Body of pancreas (tissue), 4 donors: ENCODE results near the gene TRMT61A. TPM values are rescaled to one million over a fixed set of nuclear protein-coding genes. Genes with fewer than 3 reads are reported as not detected.

Source experiments
- ATAC-seq: fragments of 150-250 bp; one replicate; pipeline ENCODE4 v1.9.1; 2016
- DNase-seq, 4 donors: peaks; one replicate each; pipeline ENCODE4 v3.0.0-alpha.2; 2019
- H3K27ac ChIP-seq, 4 donors: fragments of 200-600 bp; sonication (generic); 1 replicate in 3 of 4; 2 replicates in 1 of 4; pipeline versions ENCODE4 v1.5.1 to v1.6.1; 2016 to 2019; ENCODE audit warnings: mild to moderate bottlenecking in 1 of 4, mixed read lengths in 1 of 4, moderate library complexity in 1 of 4
- H3K27me3 ChIP-seq, 2 donors: fragments of 200-600 bp; sonication (generic); one replicate each; pipeline ENCODE4 v1.6.0; 2016; ENCODE audit warnings: mild to moderate bottlenecking in 1 of 2
- H3K36me3 ChIP-seq, 2 donors: fragments of 200-600 bp; sonication (generic); replicated peaks in 1 of 2; 2 replicates each; pipeline ENCODE4 v1.5.1; 2016; ENCODE audit warnings: low read depth in 2 of 2; ENCODE audit not compliant: insufficient read depth in 1 of 2
- H3K4me1 ChIP-seq: fragments of 200-600 bp; sonication (generic); one replicate; pipeline ENCODE4 v1.6.0; 2016
- H3K4me3 ChIP-seq, 2 donors: fragments of 200-600 bp; sonication (generic); 1 replicate in 1 of 2; 2 replicates in 1 of 2; pipeline ENCODE4 v1.5.1; 2016 to 2019
- H3K9me3 ChIP-seq, 3 donors: fragments of 200-600 bp; sonication (generic); 1 replicate in 2 of 3; 2 replicates in 1 of 3; pipeline ENCODE4 v1.5.1; 2016
- POLR2A ChIP-seq, 3 donors: fragments of 450-650 bp; IDR thresholded peaks; one replicate each; pipeline ENCODE4 v1.6.1; 2016; ENCODE audit warnings: antibody characterized with exemption in 3 of 3, mild to moderate bottlenecking in 2 of 3
- WGBS, 2 donors: methylation state at CpG; one replicate each; pipeline ENCODE4 v1.1.5; 2017; 5-methylcytosine and 5-hydroxymethylcytosine counted together
- intact Hi-C: fragments of 100-400 bp; cut with DNase I; formaldehyde crosslinking; loops from one replicate; pipeline ENCODE4 v1.15.1; 2023
- total RNA-seq, 2 donors: library from RNA; depleted of rRNA; stranded (reverse); fragments of >200 nt; gene quantifications; one replicate each; pipeline ENCODE4 v1.1.0, GENCODE V29; 2016
- TF ChIP-seq, protein P1 (sequence below), 7 experiments: fragments of 450-650 bp in 4 of 7; fragments of 200-600 bp in 3 of 7; sonication (generic) in 3 of 7; IDR thresholded peaks; one replicate each; pipeline ENCODE4 v1.5.1; 2016 to 2019; ENCODE audit warnings: antibody characterized with exemption in 7 of 7

The TRMT61A gene
- total RNA-seq, 2 donors from 2014 or later = 7.9 to 10.4 TPM

DNA sequence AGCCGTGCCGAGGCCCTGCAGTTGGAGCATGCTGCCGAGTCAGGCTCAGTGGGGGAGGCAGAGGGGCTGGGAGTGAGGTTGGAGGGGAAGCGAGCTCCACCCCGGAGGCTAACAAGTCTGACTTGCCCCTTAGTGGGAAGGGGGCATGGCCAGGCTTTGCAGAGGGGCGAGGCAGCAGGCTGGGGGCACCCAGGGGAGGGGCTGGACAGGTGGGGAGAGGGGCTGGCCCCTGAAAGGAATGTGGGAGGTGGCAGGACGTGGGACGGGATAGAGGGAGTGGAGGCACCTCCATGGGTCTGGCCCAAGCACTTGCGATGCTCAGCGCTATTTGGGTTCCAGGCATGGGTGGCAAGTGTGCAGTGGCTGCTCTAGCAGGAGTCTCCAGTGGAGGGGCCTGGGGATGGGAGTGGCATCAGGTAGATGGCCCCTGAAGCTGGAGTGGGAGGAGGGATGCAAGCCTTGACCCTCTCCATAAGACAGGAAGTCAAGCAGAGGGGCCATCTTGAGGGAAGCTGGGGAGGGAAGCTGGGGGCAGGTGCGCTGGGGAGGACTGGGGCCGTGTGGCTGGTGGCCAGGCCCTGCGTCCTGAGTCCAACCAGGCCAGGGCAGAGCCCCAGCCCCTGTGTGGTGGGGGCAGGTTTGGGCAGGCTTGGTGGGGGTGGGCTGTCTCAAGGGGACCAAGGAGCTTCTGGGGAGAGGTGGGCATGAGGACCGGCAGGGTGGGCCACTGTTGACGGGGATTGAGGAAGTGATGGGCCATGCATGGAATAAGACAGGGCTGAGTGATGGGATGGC is 2.6 kb downstream of the TRMT61A start:
- no peaks in the 10 kb centered on the region for H3K27me3 ChIP-seq
- intact Hi-C loops = no loop called here
- H3K27ac ChIP-seq = no peak overlapping the region
- 87 to 90% methylated on average over 14 to 15 of the region's 15 CpGs for WGBS, 2 donors
- ATAC-seq (no peak), DNase-seq (no peak)
- no peak overlapping the region for H3K4me3 ChIP-seq
- H3K36me3 ChIP-seq = peaks cover 0 to 3% of the 10 kb centered on the region in 2 donors
- peaks cover 42% of the 10 kb centered on the region for H3K4me1 ChIP-seq
- TF ChIP-seq, protein P1, sequence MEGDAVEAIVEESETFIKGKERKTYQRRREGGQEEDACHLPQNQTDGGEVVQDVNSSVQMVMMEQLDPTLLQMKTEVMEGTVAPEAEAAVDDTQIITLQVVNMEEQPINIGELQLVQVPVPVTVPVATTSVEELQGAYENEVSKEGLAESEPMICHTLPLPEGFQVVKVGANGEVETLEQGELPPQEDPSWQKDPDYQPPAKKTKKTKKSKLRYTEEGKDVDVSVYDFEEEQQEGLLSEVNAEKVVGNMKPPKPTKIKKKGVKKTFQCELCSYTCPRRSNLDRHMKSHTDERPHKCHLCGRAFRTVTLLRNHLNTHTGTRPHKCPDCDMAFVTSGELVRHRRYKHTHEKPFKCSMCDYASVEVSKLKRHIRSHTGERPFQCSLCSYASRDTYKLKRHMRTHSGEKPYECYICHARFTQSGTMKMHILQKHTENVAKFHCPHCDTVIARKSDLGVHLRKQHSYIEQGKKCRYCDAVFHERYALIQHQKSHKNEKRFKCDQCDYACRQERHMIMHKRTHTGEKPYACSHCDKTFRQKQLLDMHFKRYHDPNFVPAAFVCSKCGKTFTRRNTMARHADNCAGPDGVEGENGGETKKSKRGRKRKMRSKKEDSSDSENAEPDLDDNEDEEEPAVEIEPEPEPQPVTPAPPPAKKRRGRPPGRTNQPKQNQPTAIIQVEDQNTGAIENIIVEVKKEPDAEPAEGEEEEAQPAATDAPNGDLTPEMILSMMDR (IDR thresholded peaks at IDR 0.05) = no peak
- no peak for TF ChIP-seq POLR2A (IDR thresholded peaks at IDR 0.05)
- no peaks in the 10 kb centered on the region for H3K9me3 ChIP-seq

DNA sequence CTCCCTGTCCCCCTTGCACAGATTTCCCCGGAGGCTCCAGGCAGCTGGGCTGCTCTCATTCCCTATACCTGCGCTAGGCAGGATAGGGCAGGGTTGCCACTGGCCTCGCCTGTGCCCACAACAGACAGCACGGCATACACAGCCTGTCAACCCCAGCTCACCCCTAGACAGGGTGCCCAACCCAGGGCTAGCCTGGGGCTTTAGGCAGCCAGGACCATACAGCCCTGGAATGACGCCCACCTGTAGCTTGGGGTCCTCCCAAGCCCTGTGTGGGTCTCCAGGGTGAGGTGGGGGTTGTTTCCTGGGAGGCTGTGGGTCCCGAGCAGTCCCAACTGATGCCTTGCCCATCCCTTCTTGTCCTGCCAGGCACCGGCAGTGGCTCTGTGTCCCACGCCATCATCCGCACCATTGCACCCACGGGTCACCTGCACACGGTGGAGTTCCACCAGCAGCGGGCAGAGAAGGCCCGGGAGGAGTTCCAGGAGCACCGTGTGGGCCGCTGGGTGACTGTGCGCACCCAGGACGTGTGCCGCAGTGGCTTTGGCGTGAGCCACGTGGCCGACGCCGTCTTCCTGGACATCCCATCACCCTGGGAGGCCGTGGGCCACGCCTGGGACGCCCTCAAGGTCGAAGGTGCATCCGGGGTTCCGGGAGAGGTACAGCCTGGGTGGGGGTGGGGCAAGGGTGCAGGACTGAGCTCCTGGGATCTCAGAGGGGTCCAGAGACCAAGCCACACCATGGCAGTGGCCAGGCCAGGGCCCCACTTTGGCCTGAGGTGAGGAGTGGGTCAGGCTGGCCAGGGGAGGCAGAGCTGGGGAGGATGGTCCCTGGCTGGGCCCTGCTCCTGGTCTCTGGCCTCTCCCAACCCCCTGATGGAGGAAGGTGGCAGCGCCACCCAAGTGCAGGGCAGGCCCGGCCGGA is 3.5 kb downstream of the TRMT61A start:
- H3K36me3 ChIP-seq = peaks cover 0 to 3% of the 10 kb centered on the region in 2 donors
- no peak overlapping the region for H3K27ac ChIP-seq
- TF ChIP-seq, protein P1 (IDR thresholded peaks at IDR 0.05) = no peak
- no peak for TF ChIP-seq POLR2A (IDR thresholded peaks at IDR 0.05)
- no peaks in the 10 kb centered on the region for H3K27me3 ChIP-seq
- DNase-seq (no peak), ATAC-seq (no peak)
- no peak overlapping the region for H3K4me3 ChIP-seq
- intact Hi-C loops = no loop called here
- peaks cover 36% of the 10 kb centered on the region for H3K4me1 ChIP-seq
- 81% methylated on average over 12 to 28 of the region's 32 CpGs for WGBS, 2 donors
- H3K9me3 ChIP-seq = no peaks in the 10 kb centered on the region

DNA sequence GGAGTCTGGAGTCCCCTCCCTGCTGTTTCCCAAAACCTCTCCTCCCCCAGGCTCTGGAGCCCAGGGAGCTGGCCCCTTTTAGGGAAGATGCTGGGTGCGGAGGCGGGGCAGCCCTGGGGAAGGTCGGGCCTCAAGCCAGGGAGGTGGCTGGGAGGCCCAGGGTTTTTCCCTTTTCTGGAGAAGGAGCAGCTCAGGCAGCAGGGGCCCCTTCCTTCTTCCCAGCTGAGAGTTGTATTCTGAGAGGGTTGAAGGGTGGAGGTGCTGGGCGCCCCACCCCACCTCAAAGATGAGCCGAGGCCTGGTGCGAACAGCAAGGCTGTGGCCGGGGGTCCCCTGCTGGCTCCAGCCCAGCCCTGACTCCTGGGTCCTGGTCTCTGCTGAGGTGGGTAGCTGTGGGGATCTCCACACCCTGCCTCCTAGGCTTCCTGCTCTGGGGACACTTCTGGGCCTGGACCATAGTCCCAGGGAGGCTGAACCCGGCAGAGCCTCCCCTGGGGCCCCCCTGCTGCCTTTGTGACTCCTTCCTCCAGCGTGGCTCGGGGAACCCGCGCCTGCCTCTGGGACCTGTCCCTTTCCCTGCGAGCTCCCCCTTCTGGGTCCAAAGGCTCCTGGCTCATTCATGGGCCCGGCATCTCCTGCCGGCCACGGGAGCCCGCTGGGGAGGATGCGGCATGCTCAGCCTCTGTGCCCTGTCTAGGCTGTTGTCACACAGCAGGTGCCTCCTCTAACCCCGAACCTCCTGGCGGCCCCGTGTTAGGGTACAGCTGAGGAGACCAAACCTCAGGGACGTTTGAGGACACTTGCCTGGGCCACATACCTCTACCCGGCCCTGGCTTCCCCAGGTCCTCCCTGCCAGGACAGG is 4.4 kb downstream of the TRMT61A start:
- TF ChIP-seq, protein P1 (IDR thresholded peaks at IDR 0.05) = no peak
- TF ChIP-seq POLR2A (IDR thresholded peaks at IDR 0.05) = no peak
- Histone ChIP-seq H3K27ac (no peak overlapping the region), H3K4me3 (no peak overlapping the region), H3K36me3 (peaks cover 0 to 3% of the 10 kb centered on the region in 2 donors), H3K27me3 (no peaks in the 10 kb centered on the region), H3K9me3 (no peaks in the 10 kb centered on the region), H3K4me1 (peaks cover 33% of the 10 kb centered on the region)
- no peak for DNase-seq
- 82 to 83% methylated on average over 14 to 20 of the region's 23 CpGs for WGBS, 2 donors
- intact Hi-C loops = no loop called here
- ATAC-seq = no peak

DNA sequence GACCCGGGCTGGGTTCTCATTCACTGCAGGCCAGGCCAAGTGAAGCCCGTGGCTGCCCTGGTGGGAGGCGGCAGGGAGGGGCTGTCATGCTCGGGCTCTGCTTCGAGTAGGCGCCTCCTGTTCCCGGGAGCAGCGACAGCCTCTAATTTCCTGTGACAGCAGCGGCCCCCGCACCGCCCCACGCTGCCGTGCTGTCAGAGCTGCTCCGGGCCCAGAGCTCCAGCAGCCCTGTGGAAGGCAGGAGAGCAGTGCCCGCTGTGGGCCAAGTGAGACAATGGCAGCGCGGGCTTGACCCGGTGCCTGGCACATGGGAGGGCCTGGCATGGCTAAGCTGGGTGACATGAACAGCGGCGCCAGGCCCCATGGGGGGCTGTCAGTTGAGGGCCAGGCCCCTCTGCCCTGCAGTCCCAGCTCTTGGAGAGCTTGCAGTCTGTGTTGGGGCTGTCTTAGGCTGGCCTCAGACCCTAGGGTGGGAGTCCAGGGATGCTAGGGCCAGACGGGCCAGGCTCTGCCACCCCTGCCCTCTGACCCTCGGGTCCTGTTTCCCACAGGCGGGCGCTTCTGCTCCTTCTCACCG is 5.1 kb downstream of the TRMT61A start:
- TF ChIP-seq, protein P1 (IDR thresholded peaks at IDR 0.05) = no peak
- TF ChIP-seq POLR2A (IDR thresholded peaks at IDR 0.05) = no peak
- peaks cover 0 to 3% of the 10 kb centered on the region in 2 donors for H3K36me3 ChIP-seq
- no peaks in the 10 kb centered on the region for H3K27me3 ChIP-seq
- no peak overlapping the region for H3K4me3 ChIP-seq
- H3K9me3 ChIP-seq = no peaks in the 10 kb centered on the region
- 80 to 100% methylated on average over 1 to 18 of the region's 25 CpGs for WGBS, 2 donors
- H3K27ac ChIP-seq = no peak overlapping the region
- DNase-seq (no peak), ATAC-seq (no peak)
- intact Hi-C loops = no loop called here
- H3K4me1 ChIP-seq = peaks cover 36% of the 10 kb centered on the region
